ENCODE measurements around the gene OLFML2A.

DNA sequence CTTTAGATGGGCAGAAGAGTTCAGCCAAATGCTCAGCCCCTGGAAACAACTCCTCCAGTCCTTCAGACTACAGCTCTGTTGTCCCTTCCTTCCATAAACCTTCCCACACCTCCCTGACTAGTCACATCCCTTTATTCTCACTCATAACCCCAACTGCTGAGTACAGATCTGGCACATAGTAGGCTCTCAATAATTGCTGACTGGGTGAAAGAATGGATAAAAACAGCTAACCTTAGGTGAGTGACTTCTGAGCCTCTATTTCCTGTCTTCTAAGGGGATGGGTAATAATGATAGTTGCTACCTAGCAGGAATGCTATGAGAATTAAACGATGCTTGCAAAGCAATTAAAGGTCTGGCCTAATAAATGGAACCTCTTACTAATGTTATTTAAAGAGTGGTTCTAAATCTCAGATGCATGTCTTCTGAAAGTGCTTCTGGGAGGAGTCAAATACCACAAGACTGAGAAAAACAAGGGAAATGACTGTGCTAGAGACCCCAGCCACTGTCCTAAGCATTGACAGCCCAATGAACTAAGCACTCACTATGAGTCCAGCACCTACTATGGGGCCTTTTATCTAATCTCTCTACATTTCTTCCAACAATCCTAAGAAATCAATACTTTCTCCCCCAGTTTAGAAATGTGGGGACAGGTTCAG is 3.3 kb upstream of the OLFML2A start:
- TF ChIP-seq, protein P1, sequence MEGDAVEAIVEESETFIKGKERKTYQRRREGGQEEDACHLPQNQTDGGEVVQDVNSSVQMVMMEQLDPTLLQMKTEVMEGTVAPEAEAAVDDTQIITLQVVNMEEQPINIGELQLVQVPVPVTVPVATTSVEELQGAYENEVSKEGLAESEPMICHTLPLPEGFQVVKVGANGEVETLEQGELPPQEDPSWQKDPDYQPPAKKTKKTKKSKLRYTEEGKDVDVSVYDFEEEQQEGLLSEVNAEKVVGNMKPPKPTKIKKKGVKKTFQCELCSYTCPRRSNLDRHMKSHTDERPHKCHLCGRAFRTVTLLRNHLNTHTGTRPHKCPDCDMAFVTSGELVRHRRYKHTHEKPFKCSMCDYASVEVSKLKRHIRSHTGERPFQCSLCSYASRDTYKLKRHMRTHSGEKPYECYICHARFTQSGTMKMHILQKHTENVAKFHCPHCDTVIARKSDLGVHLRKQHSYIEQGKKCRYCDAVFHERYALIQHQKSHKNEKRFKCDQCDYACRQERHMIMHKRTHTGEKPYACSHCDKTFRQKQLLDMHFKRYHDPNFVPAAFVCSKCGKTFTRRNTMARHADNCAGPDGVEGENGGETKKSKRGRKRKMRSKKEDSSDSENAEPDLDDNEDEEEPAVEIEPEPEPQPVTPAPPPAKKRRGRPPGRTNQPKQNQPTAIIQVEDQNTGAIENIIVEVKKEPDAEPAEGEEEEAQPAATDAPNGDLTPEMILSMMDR (IDR thresholded peaks at IDR 0.05): no peak
- TF ChIP-seq EP300 (IDR thresholded peaks at IDR 0.05): no peak
- no peak for TF ChIP-seq POLR2A (IDR thresholded peaks at IDR 0.05)
